ENCODE measurements around the gene TSFM. TPM values are rescaled to one million over a fixed set of nuclear protein-coding genes. Genes with fewer than 3 reads are reported as not detected.

Gene TSFM
- total and polyA plus RNA-seq, 2 experiments from 2014 or later = 13.0 to 36.1 TPM

GRCh38 chr12:57738661-57739237 lies 43.8 kb upstream of the TSFM start, which contains the start of gene AGAP2:
AGAP2 (minus strand) TSS chr12:57738742; CDS start chr12:57738246, 496 bp downstream.
- peak within 1 kb of the TSS; percentile 53 for H3K4me3 ChIP-seq
- TF ChIP-seq EZH2 (IDR thresholded peaks at IDR 0.05; ENCODE audit: insufficient read depth, poor library complexity, severe bottlenecking) (peak; percentile 77), EZH2phosphoT487 (IDR thresholded peaks at IDR 0.05; ENCODE audit: insufficient read depth, low read depth) (0 out of 2 replicates have a peak, but pooled peaks have one; percentile 6)
- in situ Hi-C loops (cut with MboI) = no loop called here
- H2AFZ ChIP-seq = no peak within 1 kb of the TSS
- H3K9me3 ChIP-seq (ENCODE audit: low read depth) = no peaks in the 10 kb centered on the region
- no peak within 1 kb of the TSS for H3K27ac ChIP-seq
- no peaks in the 10 kb centered on the region for H3F3A ChIP-seq (ENCODE audit: insufficient read depth)
- no peaks in the 10 kb centered on the region for H3K36me3 ChIP-seq (ENCODE audit: low read depth)
- peak; percentile 27 for DNase-seq
- H3K4me1 ChIP-seq (ENCODE audit: insufficient read depth) = no peaks in the 10 kb centered on the region
- H3K27me3 ChIP-seq (replicated peaks; ENCODE audit: insufficient read depth) = peaks cover 40% of the 10 kb centered on the region
- no peaks in the 10 kb centered on the region for H3K79me2 ChIP-seq (ENCODE audit: insufficient read depth)
- no peaks in the 10 kb centered on the region for H3K9me2 ChIP-seq (ENCODE audit: insufficient read depth)
- no peaks in the 10 kb centered on the region for H4K20me1 ChIP-seq (ENCODE audit: insufficient read depth)
- peak within 1 kb of the TSS; percentile 74 for H3K4me2 ChIP-seq (ENCODE audit: unreplicated experiment)
- H3K9ac ChIP-seq = no peak within 1 kb of the TSS
- WGBS, 2 experiments (ENCODE audit: low coverage in 1 of 2, low lambda C conversion rate in 2 of 2, missing lambda C conversion rate in 2 of 2) = 1 to 2% methylated on average over 9 to 36 of the region's 36 CpGs

- Histone ChIP-seq H3K4me3 (no peak overlapping the region), H3K27ac (no peak overlapping the region), H3K4me1 (ENCODE audit: insufficient read depth) (no peaks in the 10 kb centered on the region), H3K9ac (no peak overlapping the region), H3K9me3 (ENCODE audit: low read depth) (no peaks in the 10 kb centered on the region), H3K27me3 (replicated peaks; ENCODE audit: insufficient read depth) (peaks cover 40% of the 10 kb centered on the region), H3F3A (ENCODE audit: insufficient read depth) (0 out of 2 replicates have a peak, but pooled peaks cover 3% of the 10 kb centered on the region), H3K79me2 (ENCODE audit: insufficient read depth) (no peaks in the 10 kb centered on the region), H2AFZ (no peak overlapping the region), H3K4me2 (ENCODE audit: unreplicated experiment) (no peak overlapping the region), H3K9me2 (ENCODE audit: insufficient read depth) (no peaks in the 10 kb centered on the region), H4K20me1 (ENCODE audit: insufficient read depth) (no peaks in the 10 kb centered on the region), H3K36me3 (ENCODE audit: low read depth) (no peaks in the 10 kb centered on the region)
- TF ChIP-seq EZH2 (IDR thresholded peaks at IDR 0.05; ENCODE audit: insufficient read depth, poor library complexity, severe bottlenecking) (peak; percentile 31), EZH2phosphoT487 (IDR thresholded peaks at IDR 0.05; ENCODE audit: insufficient read depth, low read depth) (0 out of 2 replicates have a peak, but pooled peaks have one; percentile 8)
- DNase-seq = no peak
- WGBS, 2 experiments (ENCODE audit: low coverage in 1 of 2, low lambda C conversion rate in 2 of 2, missing lambda C conversion rate in 2 of 2) = 23 to 24% methylated on average over 7 of the region's 7 CpGs
- in situ Hi-C loops (cut with MboI) = no loop called here
These were observed 43.2 kb upstream of the TSFM start for GRCh38 chr12:57739387-57739786.

GRCh38 chr12:57739914-57740538 lies 42.6 kb upstream of the TSFM start:
- in situ Hi-C loops (cut with MboI) = no loop called here
- H3K79me2 ChIP-seq (ENCODE audit: insufficient read depth) = 0 out of 2 replicates have a peak, but pooled peaks cover 2% of the 10 kb centered on the region
- H3K27me3 ChIP-seq (replicated peaks; ENCODE audit: insufficient read depth) = peaks cover 40% of the 10 kb centered on the region

GRCh38 chr12:57740656-57741412 lies 41.8 kb upstream of the TSFM start:
- Histone ChIP-seq H3K79me2 (ENCODE audit: insufficient read depth) (0 out of 2 replicates have a peak, but pooled peaks cover 7% of the 10 kb centered on the region), H3K9me2 (ENCODE audit: insufficient read depth) (no peaks in the 10 kb centered on the region), H3K9ac (no peak overlapping the region), H2AFZ (no peak overlapping the region), H3K4me1 (ENCODE audit: insufficient read depth) (peaks cover 4% of the 10 kb centered on the region; the same call in 1 of the 2 replicates), H3F3A (ENCODE audit: insufficient read depth) (peaks cover 8% of the 10 kb centered on the region), H3K36me3 (ENCODE audit: low read depth) (no peaks in the 10 kb centered on the region), H3K4me2 (ENCODE audit: unreplicated experiment) (no peak overlapping the region), H4K20me1 (ENCODE audit: insufficient read depth) (no peaks in the 10 kb centered on the region), H3K4me3 (no peak overlapping the region), H3K27me3 (replicated peaks; ENCODE audit: insufficient read depth) (peaks cover 40% of the 10 kb centered on the region), H3K9me3 (ENCODE audit: low read depth) (no peaks in the 10 kb centered on the region), H3K27ac (no peak overlapping the region)
- no peak for DNase-seq
- in situ Hi-C loops (cut with MboI) = no loop called here
- WGBS, 2 experiments (ENCODE audit: low coverage in 1 of 2, low lambda C conversion rate in 2 of 2, missing lambda C conversion rate in 2 of 2) = 43 to 51% methylated on average over 5 of the region's 5 CpGs
- TF ChIP-seq EZH2 (IDR thresholded peaks at IDR 0.05; ENCODE audit: insufficient read depth, poor library complexity, severe bottlenecking) = no peak

More at GRCh38 chr12:57739914-57740538, 42.6 kb upstream of the TSFM start:
- no peak for TF ChIP-seq EZH2 (IDR thresholded peaks at IDR 0.05; ENCODE audit: insufficient read depth, poor library complexity, severe bottlenecking)
- no peak for TF ChIP-seq EZH2phosphoT487 (IDR thresholded peaks at IDR 0.05; ENCODE audit: insufficient read depth, low read depth)
- H3K9me3 ChIP-seq (ENCODE audit: low read depth) = no peaks in the 10 kb centered on the region
- 0 out of 2 replicates have a peak, but pooled peaks cover 3% of the 10 kb centered on the region for H3F3A ChIP-seq (ENCODE audit: insufficient read depth)
- no peak for DNase-seq
- no peaks in the 10 kb centered on the region for H3K4me1 ChIP-seq (ENCODE audit: insufficient read depth)
- no peaks in the 10 kb centered on the region for H4K20me1 ChIP-seq (ENCODE audit: insufficient read depth)
- no peaks in the 10 kb centered on the region for H3K36me3 ChIP-seq (ENCODE audit: low read depth)
- no peak overlapping the region for H3K4me3 ChIP-seq
- no peak overlapping the region for H2AFZ ChIP-seq
- WGBS, 2 experiments (ENCODE audit: low coverage in 1 of 2, low lambda C conversion rate in 2 of 2, missing lambda C conversion rate in 2 of 2) = 12 to 30% methylated on average over 6 to 10 of the region's 10 CpGs
- H3K9ac ChIP-seq = no peak overlapping the region
- no peak overlapping the region for H3K4me2 ChIP-seq (ENCODE audit: unreplicated experiment)
- H3K9me2 ChIP-seq (ENCODE audit: insufficient read depth) = no peaks in the 10 kb centered on the region
- H3K27ac ChIP-seq = no peak overlapping the region

Measured in GM23248 (cell line).